K562 (cell line): ENCODE measurements around the gene LMOD1. TPM values are rescaled to one million over a fixed set of nuclear protein-coding genes. Genes with fewer than 3 reads are reported as not detected.
A peak's percentile ranks its signal among the peaks of the same experiment; 100 is the strongest.

Source experiments
- ATAC-seq: fragments of 200-7000 bp; cut with Tn5 transposase; 3 replicates; pipeline ENCODE4 v1.9.1; 2020; ENCODE audit warnings: moderate library complexity
- BruUV-seq: library from RNA; stranded (reverse); fragments of 400-500 nt; replicated peaks from 2 replicates; lab custom pipeline; 2021; lab: Mats Ljungman, UMichigan
- CTCF ChIA-PET: fragments of 300-600 bp; formaldehyde crosslinking; extraction: SDS; loops from one replicate; lab custom pipeline; 2021; ENCODE audit warnings: low intra/inter-chr PET ratio; lab: Yijun Ruan, JAX
- POLR2A ChIA-PET: fragments of 300-600, 350-650 bp; sonication (Branson Sonifier 250); formaldehyde crosslinking; extraction: SDS; loops from one replicate; lab custom pipeline; 2021; ENCODE audit warnings: antibody characterized with exemption, inconsistent platforms; lab: Yijun Ruan, JAX
- DNase-seq, 4 experiments: peaks; one replicate each; pipeline versions ENCODE4 v3.0.0 to v3.0.0-alpha.2; 2011 to 2018; ENCODE audit warnings: low spot score in 3 of 4, mixed read lengths in 3 of 4; ENCODE audit errors: extremely low read depth in 1 of 4
- FAIRE-seq: peaks from 2 replicates; lab custom pipeline; 2011; peaks lifted over from hg19 to GRCh38; lab: Jason Lieb, UNC
- H2AFZ ChIP-seq: 2 replicates; pipeline ENCODE4 v1.6.0; 2011; ENCODE audit warnings: low read depth, low read length, control low read depth, inconsistent platforms
- H3K27ac ChIP-seq: fragments of 200-600 bp; 3 replicates; pipeline ENCODE4 v1.8.0; 2011; ENCODE audit warnings: low read depth, mild to moderate bottlenecking, control low read depth, inconsistent platforms, low read length, moderate library complexity, mixed read lengths; ENCODE audit errors: extremely low read depth
- H3K27me3 ChIP-seq, 2 experiments: fragments of 300-600 bp in 1 of 2; 2 replicates in 1 of 2; 3 replicates in 1 of 2; pipeline versions ENCODE4 v1.6.0 to v1.8.0; 2011; ENCODE audit warnings: inconsistent platforms in 2 of 2, low read length in 2 of 2, mild to moderate bottlenecking in 1 of 2, mixed read lengths in 1 of 2, moderate library complexity in 1 of 2; ENCODE audit not compliant: control insufficient read depth in 2 of 2, insufficient read depth in 2 of 2
- H3K36me3 ChIP-seq: fragments of 300-600 bp; 3 replicates; pipeline ENCODE4 v1.8.0; 2011; ENCODE audit warnings: mild to moderate bottlenecking, low read length, inconsistent platforms; ENCODE audit not compliant: control insufficient read depth, insufficient read depth
- H3K4me1 ChIP-seq, 2 experiments: fragments of 200-600 bp in 1 of 2; replicated peaks in 1 of 2; 2 replicates in 1 of 2; 3 replicates in 1 of 2; pipeline versions ENCODE4 v1.5.1 to v1.8.0; 2011; ENCODE audit warnings: inconsistent platforms in 2 of 2, low read length in 2 of 2, mild to moderate bottlenecking in 1 of 2, mixed read lengths in 1 of 2, moderate library complexity in 1 of 2; ENCODE audit not compliant: control insufficient read depth in 2 of 2, insufficient read depth in 2 of 2
- H3K4me2 ChIP-seq: 2 replicates; pipeline ENCODE4 v1.6.1; 2011; ENCODE audit warnings: low read length, control low read depth, inconsistent platforms, mixed read lengths; ENCODE audit not compliant: insufficient read depth
- H3K4me3 ChIP-seq: fragments of 200-600 bp; sonication (generic), shearing (Covaris generic); 2 replicates; pipeline ENCODE4 v1.5.1; 2016; ENCODE audit warnings: control low read depth, inconsistent platforms
- H3K79me2 ChIP-seq: fragments of 200-600 bp; 3 replicates; pipeline ENCODE4 v1.8.0; 2011; ENCODE audit warnings: low read length, inconsistent platforms; ENCODE audit not compliant: control insufficient read depth, insufficient read depth
- H3K9ac ChIP-seq, 2 experiments: 2 replicates each; pipeline versions ENCODE4 v1.6.0 to v1.6.1; 2011; ENCODE audit warnings: low read depth in 2 of 2, low read length in 2 of 2, control low read depth in 1 of 2, inconsistent platforms in 1 of 2, mild to moderate bottlenecking in 1 of 2, mixed read lengths in 1 of 2; ENCODE audit not compliant: insufficient read depth in 1 of 2
- H3K9me1 ChIP-seq: one replicate; pipeline ENCODE4 v1.6.0; 2011; ENCODE audit warnings: inconsistent platforms, mild to moderate bottlenecking, low read length, moderate library complexity; ENCODE audit not compliant: control insufficient read depth, insufficient read depth
- H3K9me3 ChIP-seq: replicated peaks from 2 replicates; pipeline ENCODE4 v1.5.1; 2011; ENCODE audit warnings: low read depth, low read length, inconsistent platforms; ENCODE audit not compliant: control insufficient read depth, insufficient read depth
- H4K20me1 ChIP-seq: replicated peaks from 2 replicates; pipeline ENCODE4 v1.6.1; 2011; ENCODE audit warnings: low read length, inconsistent platforms, mixed read lengths; ENCODE audit not compliant: control insufficient read depth, insufficient read depth
- BCL6 ChIP-seq: fragments of 250-450 bp; sonication (Bioruptor Pico); IDR thresholded peaks from 2 replicates; pipeline ENCODE4 v1.4.0; 2020
- ETV5 ChIP-seq: sonication (generic); formaldehyde crosslinking; IDR thresholded peaks from 2 replicates; pipeline ENCODE4 v1.4.0; 2020; ENCODE audit warnings: low read depth, mild to moderate bottlenecking, missing genetic modification reagents
- FOSL1 ChIP-seq: fragments of 200-800 bp; sonication (Bioruptor generic); conservative IDR thresholded peaks from 2 replicates; pipeline ENCODE4 v1.6.1; 2016; ENCODE audit warnings: missing genetic modification characterization, missing compliant biosample characterization
- FOXK1 ChIP-seq: sonication (generic); formaldehyde crosslinking; IDR thresholded peaks from 2 replicates; pipeline ENCODE4 v1.8.0; 2022; ENCODE audit warnings: missing genetic modification reagents, mild to moderate bottlenecking, borderline replicate concordance
- HOXB6 ChIP-seq: fragments of 250-450 bp; sonication (Bioruptor Pico); IDR thresholded peaks from 2 replicates; pipeline ENCODE4 v1.5.1; 2022; ENCODE audit warnings: mild to moderate bottlenecking, borderline replicate concordance
- ID3 ChIP-seq, 2 experiments: fragments of 250-450 bp in 1 of 2; fragments of 450-650 bp in 1 of 2; sonication (Bioruptor Pico) in 1 of 2; IDR thresholded peaks; 2 replicates each; pipeline versions ENCODE4 v1.6.1 to v1.8.0; 2016 to 2021; ENCODE audit warnings: mild to moderate bottlenecking in 2 of 2, moderate library complexity in 2 of 2, missing compliant biosample characterization in 1 of 2, missing genetic modification characterization in 1 of 2
- PHF8 ChIP-seq: fragments of 200-600 bp; sonication (generic); IDR thresholded peaks from 2 replicates; pipeline ENCODE4 v1.6.1; 2012; ENCODE audit warnings: mixed run types, mild to moderate bottlenecking, inconsistent platforms, low read length, moderate library complexity, borderline replicate concordance
- PRDM10 ChIP-seq: fragments of 450-650 bp; IDR thresholded peaks from 2 replicates; pipeline ENCODE4 v1.6.1; 2018; ENCODE audit not compliant: partially characterized antibody
- ZNF277 ChIP-seq: fragments of 250-450 bp; sonication (Bioruptor Pico); IDR thresholded peaks from 2 replicates; pipeline ENCODE4 v1.8.0; 2022; ENCODE audit warnings: inconsistent platforms, mild to moderate bottlenecking, moderate library complexity, borderline replicate concordance
- WGBS: fragments of 100-300 bp; shearing (Covaris generic); methylation state at CpG from one replicate; pipeline ENCODE4 v1.1.6; 2016; ENCODE audit warnings: low coverage, mixed read lengths; ENCODE audit not compliant: insufficient coverage; ENCODE audit errors: missing lambda C conversion rate; 5-methylcytosine and 5-hydroxymethylcytosine counted together
- in situ Hi-C: fragments of 300-500 bp; cut with MboI; formaldehyde crosslinking; loops from 4 replicates; pipeline ENCODE4 v1.15.0; 2018; ENCODE audit warnings: inconsistent platforms, mixed read lengths
- intact Hi-C: fragments of 100-400 bp; cut with micrococcal nuclease; formaldehyde crosslinking; loops from 2 replicates; pipeline ENCODE4 v1.14.2; 2022
- polyA plus RNA-seq, 8 experiments: library from polyadenylated mRNA; depleted of rRNA in 4 of 8; stranded (reverse) in 5 of 8; unstranded in 3 of 8; fragments of >200 nt; fragmentation: Nextera tagmentation in 2 of 8; fragmentation: Illumina TruSeq in 1 of 8; extraction: Ambion mirVana in 2 of 8; extraction: Trizol in 1 of 8; gene quantifications; 2 replicates each; pipeline versions ENCODE4 v1.2.1 to v1.2.3, GENCODE V29; 2011 to 2014; ENCODE audit warnings: inconsistent platforms in 1 of 8, missing spikeins in 1 of 8
- total RNA-seq, 7 experiments: library from RNA; depleted of rRNA in 6 of 7; stranded (reverse); fragments of >200 nt in 6 of 7; fragmentation: Illumina TruSeq in 2 of 7; extraction: Trizol in 2 of 7; gene quantifications; 2 replicates each; pipeline versions ENCODE4 v1.2.1 to v1.2.3, GENCODE V29; 2011 to 2021; ENCODE audit warnings: low replicate concordance in 1 of 7

Gene LMOD1
- total and polyA plus RNA-seq, 9 of the 15 experiments (the other 6 are each of a cell fraction or from before 2014, with no cell fraction given), result 0.03 to 0.54 (median 0.38) TPM; not detected in 1

- peak; percentile 68 for TF ChIP-seq PRDM10
- TF ChIP-seq PHF8, result peak; percentile 37; the same call in 1 of the 2 replicates
These were observed 57.9 kb downstream of the LMOD1 start, which contains the start of gene SHISA4 (continued) for GRCh38 chr1:201888282-201889089.

GRCh38 chr1:201887116-201887866 lies 59.1 kb downstream of the LMOD1 start:
- H3K4me2 ChIP-seq, result no peak overlapping the region
- TF ChIP-seq ID3 (CRISPR knock-in tag; IDR thresholded peaks at IDR 0.05), result no peak
- no peak for TF ChIP-seq ID3 (tag; IDR thresholded peaks at IDR 0.05)
- TF ChIP-seq ZNF277 (CRISPR knock-in tag), result no peak
- no peak for TF ChIP-seq HOXB6 (CRISPR knock-in tag)
- TF ChIP-seq BCL6 (CRISPR knock-in tag), result no peak
- TF ChIP-seq FOSL1 (tag), result peak; percentile 89
- TF ChIP-seq ETV5 (CRISPR knock-in tag), result no peak
- TF ChIP-seq FOXK1 (CRISPR knock-in tag), result no peak

More at GRCh38 chr1:201887116-201887866, 59.1 kb downstream of the LMOD1 start:
- FAIRE-seq (peak; percentile 37), ATAC-seq (no peak), DNase-seq (peak in 1 of 4 experiments; percentile 64)
- ChIA-PET POLR2A (interaction anchor here (0.6 to 2.0 kb wide), 16 partner anchors 8 to 1607 kb away, joined by 3 to 12 read pairs (median 4); partner anchors contain the start of gene RNPEP), CTCF (interaction anchor here (0.5 kb wide), 1 partner anchor 1001 kb away, joined by 3 read pairs; the partner anchor contains the start of gene RABIF)
- Histone ChIP-seq H3K4me1 (peaks cover 48 to 53% of the 10 kb centered on the region in 2 experiments), H3K9me1 (no peaks in the 10 kb centered on the region), H3K9ac (no peak overlapping the region), H4K20me1 (no peaks in the 10 kb centered on the region), H3K27me3 (0 out of 5 replicates have a peak, but pooled peaks cover 0 to 4% of the 10 kb centered on the region in 2 experiments), H3K4me3 (no peak overlapping the region), H3K9me3 (no peaks in the 10 kb centered on the region), H2AFZ (peak overlapping the region; percentile 56; the same call in 1 of the 2 replicates), H3K36me3 (no peaks in the 10 kb centered on the region), H3K79me2 (no peaks in the 10 kb centered on the region), H3K27ac (no peak overlapping the region)
- in situ Hi-C loops (no loop called here), intact Hi-C loops (no loop called here)
- no TSS peak for BruUV-seq
- 40% methylated on average over 5 of the region's 5 CpGs for WGBS
